Skeletal muscle cell (primary cell): ENCODE data around the gene TRMT112.
A peak's percentile ranks its signal among the peaks of the same experiment; 100 is the strongest.

Source experiments
- DNase-seq: peaks from one replicate; pipeline ENCODE4 v3.0.0-alpha.2; 2010; ENCODE audit warnings: low read depth
- H3K4me3 ChIP-seq: 2 replicates; pipeline ENCODE4 v1.5.1; 2011; ENCODE audit warnings: low read depth, mild to moderate bottlenecking, control low read depth, low read length, moderate library complexity

The TRMT112 gene

DNA sequence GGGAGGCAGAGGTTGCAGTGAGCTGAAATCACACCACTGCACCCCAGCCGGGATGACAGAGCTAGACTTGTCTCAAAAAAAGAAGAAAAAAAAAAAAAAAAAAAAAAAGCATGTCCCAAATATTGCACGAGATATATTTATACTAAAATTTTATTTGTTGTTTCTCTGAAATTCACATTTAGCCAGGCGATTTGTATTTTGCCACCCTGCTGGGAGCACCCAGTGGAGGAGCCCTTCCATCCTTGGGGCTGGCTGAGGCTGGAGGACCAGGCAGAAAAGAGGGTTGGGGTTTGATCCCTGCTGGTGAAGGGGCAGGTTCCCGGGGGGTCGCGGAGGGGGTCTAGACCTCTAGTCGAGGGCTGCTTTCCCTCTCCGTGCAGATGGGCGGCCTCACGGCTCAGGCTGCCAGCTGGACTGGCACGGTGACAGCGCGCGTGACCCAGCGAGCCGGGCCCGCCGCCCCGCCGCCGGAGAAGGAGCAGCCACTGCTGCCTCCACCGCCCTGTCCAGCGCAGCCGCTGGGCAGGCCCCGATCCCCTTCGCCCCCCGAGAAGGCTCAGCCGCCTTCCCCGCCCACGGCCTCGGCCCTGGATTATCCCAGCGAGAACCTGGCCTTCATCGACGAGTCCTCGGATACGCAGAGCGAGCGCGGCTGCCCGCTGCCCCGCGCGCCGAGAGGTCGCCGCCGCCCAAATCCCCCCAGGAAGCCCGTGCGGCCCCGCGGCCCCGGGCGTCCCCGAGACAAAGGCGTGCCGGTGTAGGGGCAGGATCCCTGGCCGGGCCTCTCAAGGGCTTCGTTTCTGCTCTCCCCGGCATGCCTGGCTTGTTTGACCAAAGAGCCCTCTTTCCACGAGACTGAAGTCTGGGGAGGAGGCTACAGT lies 18.2 kb downstream of the TRMT112 start:
- H3K4me3 ChIP-seq: peak overlapping the region; percentile 24
- DNase-seq: no peak

GRCh38 chr11:64297699-64298358 lies 19.5 kb downstream of the TRMT112 start:
- DNase-seq: no peak
- H3K4me3 ChIP-seq: no peak overlapping the region

- H3K4me3 ChIP-seq: no peak overlapping the region
- DNase-seq: no peak
These were observed 20.3 kb downstream of the TRMT112 start for GRCh38 chr11:64296830-64297698.

DNA sequence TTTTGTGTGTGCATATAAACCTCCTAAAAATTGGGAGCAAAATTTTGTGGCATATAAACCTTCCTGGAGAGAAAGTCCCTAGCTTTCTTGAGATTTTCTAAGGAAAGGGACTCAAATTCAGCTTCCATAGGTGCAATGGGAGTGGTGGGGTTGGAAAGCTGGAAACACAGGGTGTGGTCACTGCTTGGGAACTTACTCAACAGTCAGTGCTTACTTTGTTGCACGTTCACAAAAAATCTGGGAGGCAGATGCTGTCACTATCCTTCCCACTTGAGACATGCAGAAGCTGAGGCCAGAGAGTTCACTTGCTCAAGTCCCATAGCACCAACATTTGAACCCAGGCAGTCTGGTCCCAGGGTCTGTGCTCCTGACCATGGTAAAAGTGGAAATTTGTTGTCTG lies 21.1 kb downstream of the TRMT112 start:
- no peak overlapping the region for H3K4me3 ChIP-seq
- no peak for DNase-seq

- no peak for DNase-seq
- H3K4me3 ChIP-seq: no peak overlapping the region
These were observed 21.6 kb downstream of the TRMT112 start for GRCh38 chr11:64295760-64296159.

DNA sequence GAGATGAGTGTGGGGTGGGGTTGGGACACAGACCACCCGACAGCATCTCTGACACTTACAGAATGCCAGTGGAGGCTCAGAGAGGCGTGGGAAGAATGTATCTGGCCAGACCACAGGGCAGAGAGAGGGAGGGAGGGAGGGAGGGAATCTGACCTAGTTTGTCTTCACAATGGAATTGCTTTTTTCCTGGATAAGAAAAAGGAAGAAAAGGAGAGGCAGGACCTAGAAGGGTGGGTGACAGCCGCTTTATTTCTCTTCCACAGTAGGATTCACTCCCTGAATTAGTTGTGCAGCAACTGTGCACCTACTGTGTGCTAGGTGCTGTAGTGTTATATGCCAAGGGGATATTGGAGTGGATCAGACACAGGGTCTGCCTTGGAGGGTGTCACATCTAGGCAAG lies 22.6 kb downstream of the TRMT112 start:
- DNase-seq: no peak
- no peak overlapping the region for H3K4me3 ChIP-seq

DNA sequence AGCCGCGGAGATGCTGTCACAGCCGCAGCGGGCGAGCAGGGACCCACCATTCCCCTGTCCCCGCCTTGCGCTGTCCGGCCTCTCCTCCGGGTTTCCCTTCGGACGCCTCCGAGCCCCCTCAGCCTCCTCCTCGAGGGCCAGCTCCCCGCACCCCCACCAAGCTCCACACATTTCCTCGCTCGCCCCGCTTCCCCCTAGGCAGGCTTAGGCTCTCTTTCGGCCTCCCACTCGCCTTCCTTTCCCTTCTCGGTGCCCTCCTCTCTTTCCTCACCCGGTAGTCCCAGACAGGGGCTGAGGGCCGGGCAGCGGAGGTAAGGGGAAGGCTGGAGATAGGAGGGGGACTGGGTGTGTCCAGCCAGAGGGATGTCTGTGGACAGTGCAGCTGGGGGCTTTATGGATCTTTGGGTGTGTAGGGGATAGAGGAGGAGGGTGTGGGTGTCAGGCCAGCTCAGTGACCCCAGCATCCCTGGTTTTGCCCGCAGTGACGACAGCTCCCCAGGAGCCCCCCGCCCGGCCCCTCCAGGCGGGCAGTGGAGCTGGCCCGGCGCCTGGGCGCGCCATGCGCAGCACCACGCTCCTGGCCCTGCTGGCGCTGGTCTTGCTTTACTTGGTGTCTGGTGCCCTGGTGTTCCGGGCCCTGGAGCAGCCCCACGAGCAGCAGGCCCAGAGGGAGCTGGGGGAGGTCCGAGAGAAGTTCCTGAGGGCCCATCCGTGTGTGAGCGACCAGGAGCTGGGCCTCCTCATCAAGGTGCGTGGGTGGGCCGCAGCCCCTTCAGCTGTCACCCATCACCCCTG lies 24.7 kb downstream of the TRMT112 start:
- H3K4me3 ChIP-seq: peak overlapping the region; percentile 38

GRCh38 chr11:64291752-64292459 lies 25.5 kb downstream of the TRMT112 start:
- DNase-seq: no peak
- peak overlapping the region; percentile 38 for H3K4me3 ChIP-seq

More for the DNA sequence above, 24.7 kb downstream of the TRMT112 start:
- no peak for DNase-seq

DNA sequence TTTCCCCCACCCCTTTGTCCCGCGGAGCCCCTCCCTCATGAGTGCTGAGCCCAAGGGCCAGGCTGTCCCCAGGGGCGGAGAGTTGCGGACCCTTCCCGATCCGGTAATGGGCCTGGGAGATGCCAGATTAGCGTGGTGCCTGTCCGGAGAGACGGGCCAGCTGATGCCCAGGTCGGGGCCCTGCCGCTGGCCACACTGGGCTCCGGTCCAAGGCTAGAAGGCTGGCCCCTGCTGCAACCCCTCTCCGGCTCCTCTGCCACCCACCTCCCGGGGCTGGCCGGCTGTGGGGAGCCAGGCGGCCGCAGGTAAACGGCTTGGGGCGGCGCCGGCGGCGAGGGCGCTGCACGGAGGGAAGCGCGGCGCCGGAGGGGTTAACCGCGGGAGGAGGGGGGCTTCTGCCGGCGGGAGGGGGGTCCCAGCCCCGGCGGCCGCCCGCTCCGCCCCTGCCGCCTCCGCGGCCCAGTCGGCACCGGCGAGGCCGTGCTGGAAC lies 26.1 kb downstream of the TRMT112 start, which contains the start of gene KCNK4:
Gene KCNK4 (plus strand): TSS at position 41 of the 490 bp plus-strand sequence. CDS start 1,717 bp downstream, outside the sequence.
- DNase-seq: no peak
- peak within 1 kb of the TSS; percentile 38 for H3K4me3 ChIP-seq

- H3K4me3 ChIP-seq: no peak overlapping the region
- no peak for DNase-seq
These were observed 26.8 kb downstream of the TRMT112 start for GRCh38 chr11:64290352-64291261.

DNA sequence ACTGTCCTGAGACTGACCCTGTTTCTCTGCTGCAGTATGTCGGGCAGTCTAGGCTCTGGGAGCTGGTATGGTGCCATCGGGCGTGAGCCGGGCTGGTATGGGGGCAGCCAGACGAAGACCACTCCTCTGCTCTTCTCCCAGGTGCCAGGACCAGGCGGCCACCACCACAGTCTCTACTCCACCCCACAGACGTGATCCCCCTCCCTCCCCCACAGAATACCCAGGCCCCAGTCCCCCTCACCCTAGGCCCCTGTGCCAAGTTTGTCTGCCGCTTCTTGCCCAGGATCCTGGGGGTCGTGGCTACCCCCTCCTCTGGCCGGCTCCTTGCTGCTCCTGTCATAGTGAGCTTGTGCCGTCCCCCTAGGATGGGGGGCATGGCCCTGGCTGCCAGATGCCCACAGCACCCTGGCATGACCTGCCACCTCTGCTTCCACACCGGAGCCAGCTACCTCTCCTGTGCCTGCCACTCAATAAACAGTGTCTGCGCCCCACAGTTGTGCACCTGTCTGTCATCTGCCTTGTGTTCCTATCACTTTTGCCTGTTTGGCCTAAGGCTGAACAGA lies 28.3 kb downstream of the TRMT112 start:
- no peak for DNase-seq
- H3K4me3 ChIP-seq: no peak overlapping the region

- no peak overlapping the region for H3K4me3 ChIP-seq
- DNase-seq: no peak
These were observed 29.0 kb downstream of the TRMT112 start for GRCh38 chr11:64288353-64288750.

GRCh38 chr11:64287676-64288352 lies 29.5 kb downstream of the TRMT112 start:
- DNase-seq: no peak
- H3K4me3 ChIP-seq: no peak overlapping the region

GRCh38 chr11:64286801-64287159 lies 30.6 kb downstream of the TRMT112 start:
- no peak for DNase-seq
- no peak overlapping the region for H3K4me3 ChIP-seq

GRCh38 chr11:64285885-64286800 lies 31.2 kb downstream of the TRMT112 start:
- no peak for DNase-seq
- peak overlapping the region; percentile 71 for H3K4me3 ChIP-seq
